Esophagus muscularis mucosa (tissue), 4 donors: ENCODE data around the gene SH3RF2. TPM values are rescaled to one million over a fixed set of nuclear protein-coding genes. Genes with fewer than 3 reads are reported as not detected.
A peak's percentile ranks its signal among the peaks of the same experiment; 100 is the strongest.

ENCODE experiments used
- DNase-seq: peaks from one replicate; pipeline ENCODE4 v3.0.0-alpha.2; 2017; ENCODE audit errors: extremely low spot score
- H3K27ac ChIP-seq, 4 donors: fragments of 200-600 bp; sonication (generic); replicated peaks in 1 of 4; 1 replicate in 3 of 4; 2 replicates in 1 of 4; pipeline ENCODE4 v1.5.1; 2016 to 2019; ENCODE audit warnings: mild to moderate bottlenecking in 1 of 4
- H3K27me3 ChIP-seq, 4 donors: fragments of 200-600 bp; sonication (generic); one replicate each; pipeline versions ENCODE4 v1.5.1 to v1.6.0; 2016 to 2019
- H3K36me3 ChIP-seq, 4 donors: fragments of 200-600 bp; sonication (generic); one replicate each; pipeline ENCODE4 v1.5.1; 2016 to 2019
- H3K4me1 ChIP-seq, 4 donors: fragments of 200-600 bp; sonication (generic); one replicate each; pipeline ENCODE4 v1.5.1; 2016 to 2019
- H3K4me3 ChIP-seq, 4 donors: fragments of 200-600 bp; sonication (generic); 1 replicate in 2 of 4; 2 replicates in 2 of 4; pipeline ENCODE4 v1.5.1; 2016 to 2019; ENCODE audit warnings: mild to moderate bottlenecking in 4 of 4, moderate library complexity in 1 of 4
- H3K9me3 ChIP-seq, 4 donors: fragments of 200-600 bp; sonication (generic); 1 replicate in 3 of 4; 2 replicates in 1 of 4; pipeline ENCODE4 v1.5.1; 2016 to 2019
- EP300 ChIP-seq: sonication (generic); formaldehyde crosslinking; IDR thresholded peaks from one replicate; pipeline ENCODE4 v1.6.1; 2017; ENCODE audit warnings: antibody characterized with exemption
- POLR2A ChIP-seq: fragments of 450-650 bp; IDR thresholded peaks from one replicate; pipeline ENCODE4 v1.6.1; 2017; ENCODE audit warnings: antibody characterized with exemption, moderate library complexity, mild to moderate bottlenecking, low read depth
- POLR2AphosphoS5 ChIP-seq, 2 donors: sonication (generic); formaldehyde crosslinking; IDR thresholded peaks; one replicate each; pipeline ENCODE4 v1.6.1; 2017; ENCODE audit warnings: antibody characterized with exemption in 2 of 2
- WGBS: methylation state at CpG from one replicate; pipeline ENCODE4 v1.1.5; 2018; 5-methylcytosine and 5-hydroxymethylcytosine counted together
- intact Hi-C: fragments of 100-400 bp; cut with DNase I; formaldehyde crosslinking; loops from one replicate; pipeline ENCODE4 v1.15.1; 2023
- total RNA-seq, 4 donors: library from RNA; depleted of rRNA; stranded (reverse); fragments of >200 nt; gene quantifications; one replicate each; pipeline versions ENCODE4 v1.1.0 to v1.2.1, GENCODE V29; 2016
- TF ChIP-seq, protein P1 (sequence below), 3 experiments: fragments of 200-600 bp in 2 of 3; fragments of 450-650 bp in 1 of 3; sonication (generic) in 2 of 3; IDR thresholded peaks; one replicate each; pipeline ENCODE4 v1.5.1; 2017 to 2019; ENCODE audit warnings: antibody characterized with exemption in 3 of 3, mild to moderate bottlenecking in 2 of 3, moderate library complexity in 1 of 3

SH3RF2 gene
- total RNA-seq, 4 donors from 2014 or later, result 0.66 to 2.1 (median 1.5) TPM

DNA sequence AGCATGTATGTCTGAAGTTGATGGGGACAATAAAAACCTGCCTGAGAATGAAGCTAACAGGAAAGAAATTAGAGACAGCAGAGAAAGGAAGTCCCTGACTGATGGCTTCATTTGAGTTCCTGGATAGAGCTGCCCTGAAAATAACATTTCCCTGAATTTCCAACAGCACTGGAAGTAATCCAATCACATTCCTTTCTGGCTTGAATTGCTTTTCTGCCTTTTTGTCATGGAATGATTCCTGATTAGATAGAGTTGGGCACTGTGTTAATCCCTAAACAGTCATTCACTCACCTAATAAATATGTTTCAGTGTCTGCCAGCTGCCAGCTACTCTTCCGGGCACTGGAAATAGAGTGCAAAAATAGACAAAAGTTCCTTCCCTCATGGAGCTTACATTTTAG is 30.0 kb upstream of the SH3RF2 start:
- Histone ChIP-seq H3K4me3 (no peak overlapping the region), H3K36me3 (no peaks in the 10 kb centered on the region), H3K9me3 (no peaks in the 10 kb centered on the region), H3K27ac (no peak overlapping the region), H3K4me1 (no peaks in the 10 kb centered on the region), H3K27me3 (no peaks in the 10 kb centered on the region)
- DNase-seq, result no peak
- 90% methylated on average over 1 of the region's 1 CpG for WGBS
- TF ChIP-seq, protein P1, sequence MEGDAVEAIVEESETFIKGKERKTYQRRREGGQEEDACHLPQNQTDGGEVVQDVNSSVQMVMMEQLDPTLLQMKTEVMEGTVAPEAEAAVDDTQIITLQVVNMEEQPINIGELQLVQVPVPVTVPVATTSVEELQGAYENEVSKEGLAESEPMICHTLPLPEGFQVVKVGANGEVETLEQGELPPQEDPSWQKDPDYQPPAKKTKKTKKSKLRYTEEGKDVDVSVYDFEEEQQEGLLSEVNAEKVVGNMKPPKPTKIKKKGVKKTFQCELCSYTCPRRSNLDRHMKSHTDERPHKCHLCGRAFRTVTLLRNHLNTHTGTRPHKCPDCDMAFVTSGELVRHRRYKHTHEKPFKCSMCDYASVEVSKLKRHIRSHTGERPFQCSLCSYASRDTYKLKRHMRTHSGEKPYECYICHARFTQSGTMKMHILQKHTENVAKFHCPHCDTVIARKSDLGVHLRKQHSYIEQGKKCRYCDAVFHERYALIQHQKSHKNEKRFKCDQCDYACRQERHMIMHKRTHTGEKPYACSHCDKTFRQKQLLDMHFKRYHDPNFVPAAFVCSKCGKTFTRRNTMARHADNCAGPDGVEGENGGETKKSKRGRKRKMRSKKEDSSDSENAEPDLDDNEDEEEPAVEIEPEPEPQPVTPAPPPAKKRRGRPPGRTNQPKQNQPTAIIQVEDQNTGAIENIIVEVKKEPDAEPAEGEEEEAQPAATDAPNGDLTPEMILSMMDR (IDR thresholded peaks at IDR 0.05), result no peak
- TF ChIP-seq POLR2AphosphoS5 (IDR thresholded peaks at IDR 0.05), result no peak
- no peak for TF ChIP-seq EP300
- intact Hi-C loops, result no loop called here

DNA sequence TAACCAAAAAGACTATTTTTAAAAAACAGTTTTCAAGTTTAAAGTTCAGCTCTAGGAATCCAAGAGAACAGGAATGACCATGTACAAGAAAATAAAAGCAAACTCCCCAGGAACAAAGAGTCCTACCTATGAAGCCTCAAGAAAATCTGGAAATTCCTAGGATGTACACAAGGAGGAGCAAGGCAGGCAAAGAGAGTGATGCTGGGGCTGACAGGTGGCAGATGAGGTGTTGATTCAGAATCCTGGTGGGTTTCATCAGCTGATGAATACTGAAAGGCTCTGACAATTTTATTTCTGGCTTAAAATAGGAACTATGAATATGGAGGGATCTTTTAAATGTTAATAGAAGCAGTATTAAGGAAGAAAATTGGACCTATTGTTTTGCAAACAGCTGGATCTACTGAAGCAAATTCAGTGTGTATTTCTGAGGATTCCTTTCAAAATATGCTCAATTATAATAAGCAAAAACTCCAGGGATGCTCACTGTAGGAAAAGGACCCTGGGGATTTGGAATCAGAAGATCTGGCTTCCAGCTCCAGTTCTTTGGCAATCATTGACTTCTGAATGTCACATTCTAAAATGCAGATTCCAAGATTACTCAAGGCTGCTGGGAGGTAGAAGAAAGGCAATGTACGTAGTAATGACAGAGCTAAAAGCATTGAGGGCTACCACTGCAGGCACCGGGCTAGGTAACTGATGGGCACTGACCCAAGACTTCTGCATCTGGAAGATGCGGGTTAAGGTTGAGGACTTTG is 28.0 kb upstream of the SH3RF2 start:
- no peaks in the 10 kb centered on the region for H3K4me1 ChIP-seq
- peak; percentile 47 for DNase-seq
- 70% methylated on average over 3 of the region's 3 CpGs for WGBS
- no peaks in the 10 kb centered on the region for H3K27me3 ChIP-seq
- H3K27ac ChIP-seq, result no peak overlapping the region
- H3K36me3 ChIP-seq, result no peaks in the 10 kb centered on the region
- TF ChIP-seq POLR2A (no peak), EP300 (no peak), POLR2AphosphoS5 (IDR thresholded peaks at IDR 0.05) (no peak)
- TF ChIP-seq, protein P1 (IDR thresholded peaks at IDR 0.05), result no peak
- intact Hi-C loops, result no loop called here
- H3K9me3 ChIP-seq, result no peaks in the 10 kb centered on the region
- H3K4me3 ChIP-seq, result no peak overlapping the region

DNA sequence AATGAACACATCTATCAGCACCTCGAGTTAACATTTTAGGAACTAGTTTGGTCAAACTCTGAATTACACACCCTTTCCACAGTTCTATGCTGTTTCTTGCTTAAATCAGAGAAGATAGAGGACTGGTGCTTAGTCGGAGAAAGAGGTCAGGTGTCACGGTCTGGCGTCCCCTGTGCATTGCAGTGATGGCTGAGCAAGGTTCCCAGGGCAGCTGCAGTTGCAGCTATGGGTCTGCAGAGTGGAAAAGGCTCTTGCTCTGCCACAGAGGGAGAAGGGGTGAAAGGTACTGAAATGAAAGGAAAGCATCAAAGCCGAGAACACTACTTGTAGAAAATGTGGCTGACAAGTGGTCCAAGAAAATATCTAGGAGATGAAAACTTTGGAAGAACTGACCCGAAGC is 25.2 kb upstream of the SH3RF2 start:
- 66% methylated on average over 6 of the region's 6 CpGs for WGBS
- intact Hi-C loops, result no loop called here
- Histone ChIP-seq H3K9me3 (no peaks in the 10 kb centered on the region), H3K4me3 (no peak overlapping the region), H3K4me1 (no peaks in the 10 kb centered on the region), H3K27me3 (no peaks in the 10 kb centered on the region), H3K36me3 (no peaks in the 10 kb centered on the region), H3K27ac (no peak overlapping the region)
- TF ChIP-seq, protein P1 (IDR thresholded peaks at IDR 0.05), result no peak
- TF ChIP-seq POLR2A (no peak), EP300 (no peak), POLR2AphosphoS5 (IDR thresholded peaks at IDR 0.05) (no peak)
- DNase-seq, result peak; percentile 45

DNA sequence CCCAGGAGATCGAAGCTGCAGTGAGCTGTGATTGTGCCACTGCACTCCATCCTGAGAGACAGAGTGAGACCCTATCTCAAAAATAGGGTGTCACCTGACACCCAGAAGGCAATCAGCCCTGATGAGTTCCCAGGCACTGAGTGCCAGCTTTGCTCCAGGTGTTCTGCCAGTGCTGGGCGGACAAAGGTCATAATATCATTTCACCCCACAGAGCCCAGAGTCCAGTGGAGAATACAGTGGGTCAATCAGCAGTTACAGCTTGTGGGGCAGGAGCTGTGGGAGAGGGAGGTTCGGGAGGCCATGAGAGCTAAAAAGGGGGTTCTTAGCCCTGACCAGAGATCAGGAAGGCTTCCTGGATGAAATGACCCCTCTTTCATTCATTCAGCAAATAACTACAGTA is 24.4 kb upstream of the SH3RF2 start:
- peak; percentile 87 for DNase-seq
- H3K27me3 ChIP-seq, result no peaks in the 10 kb centered on the region
- H3K27ac ChIP-seq, result no peak overlapping the region
- no peak overlapping the region for H3K4me3 ChIP-seq
- H3K36me3 ChIP-seq, result no peaks in the 10 kb centered on the region
- peaks cover 0 to 2% (median 0%) of the 10 kb centered on the region in 4 donors for H3K4me1 ChIP-seq
- H3K9me3 ChIP-seq, result no peaks in the 10 kb centered on the region
- intact Hi-C loops, result no loop called here
- 94% methylated on average over 3 of the region's 3 CpGs for WGBS
- TF ChIP-seq, protein P1 (IDR thresholded peaks at IDR 0.05), result no peak
- no peak for TF ChIP-seq POLR2A
- no peak for TF ChIP-seq EP300
- TF ChIP-seq POLR2AphosphoS5 (IDR thresholded peaks at IDR 0.05), result no peak

DNA sequence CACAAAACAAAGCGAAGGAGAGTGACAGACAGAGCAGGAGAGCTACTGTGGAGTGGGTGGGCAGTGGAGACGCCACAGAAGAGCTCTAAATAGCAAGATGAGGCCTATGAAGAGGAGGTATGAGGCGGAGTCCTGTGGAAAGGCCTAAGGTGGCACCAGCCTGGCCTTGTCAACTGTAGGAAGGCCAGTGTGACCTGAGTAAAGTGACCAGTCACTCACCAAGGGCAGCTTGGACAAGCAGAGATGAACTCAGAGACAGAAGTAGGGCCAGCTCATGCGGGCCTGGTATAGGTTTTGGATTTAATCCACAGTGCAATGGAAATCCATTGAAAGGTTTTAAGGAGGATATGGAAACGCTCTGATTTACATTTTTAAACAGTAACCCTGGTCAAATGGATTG is 23.8 kb upstream of the SH3RF2 start:
- intact Hi-C loops, result no loop called here

More for the DNA sequence above, 23.8 kb upstream of the SH3RF2 start:
- peaks cover 0 to 7% (median 2%) of the 10 kb centered on the region in 4 donors for H3K4me1 ChIP-seq
- H3K4me3 ChIP-seq, result no peak overlapping the region
- H3K27me3 ChIP-seq, result no peaks in the 10 kb centered on the region
- no peak overlapping the region for H3K27ac ChIP-seq
- DNase-seq, result no peak
- no peak for TF ChIP-seq EP300
- TF ChIP-seq, protein P1 (IDR thresholded peaks at IDR 0.05), result no peak
- no peak for TF ChIP-seq POLR2AphosphoS5 (IDR thresholded peaks at IDR 0.05)
- TF ChIP-seq POLR2A, result no peak
- 95% methylated on average over 5 of the region's 5 CpGs for WGBS
- no peaks in the 10 kb centered on the region for H3K9me3 ChIP-seq
- no peaks in the 10 kb centered on the region for H3K36me3 ChIP-seq
